ENCODE results near the gene GALNT12. TPM values are rescaled to one million over a fixed set of nuclear protein-coding genes. Genes with fewer than 3 reads are reported as not detected.

Gene GALNT12
- total RNA-seq, 1 donor: 1.3 TPM

DNA sequence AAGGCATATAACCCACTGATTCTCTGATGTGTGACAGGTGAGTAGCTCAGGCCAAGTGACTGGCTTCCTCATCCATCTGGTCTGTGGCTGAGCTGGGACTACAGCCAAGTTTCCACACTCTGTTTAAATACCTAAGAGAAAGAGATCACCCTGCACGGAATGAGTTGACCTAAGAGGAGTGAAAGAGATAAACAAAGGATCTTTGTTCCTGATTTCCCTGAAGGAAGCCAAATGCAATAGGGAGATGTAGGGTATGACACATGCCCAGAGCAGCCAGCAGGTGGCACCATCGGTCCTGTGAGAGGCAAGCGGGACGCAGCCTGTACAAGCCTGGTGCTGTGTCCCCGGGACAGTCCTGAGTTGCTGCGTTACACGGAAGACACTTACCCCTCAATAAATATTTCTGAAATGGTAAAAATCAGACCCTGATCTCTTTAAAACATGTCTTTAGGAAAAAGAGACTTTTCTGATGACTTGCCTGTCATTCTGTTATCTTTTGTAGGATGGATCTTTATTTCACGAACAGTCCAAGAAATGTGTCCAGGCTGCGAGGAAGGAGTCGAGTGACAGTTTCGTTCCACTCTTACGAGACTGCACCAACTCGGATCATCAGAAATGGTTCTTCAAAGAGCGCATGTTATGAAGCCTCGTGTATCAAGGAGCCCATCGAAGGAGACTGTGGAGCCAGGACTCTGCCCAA, 41.1 kb downstream of the GALNT12 start:
- TF ChIP-seq CTCF (IDR thresholded peaks at IDR 0.05; ENCODE audit: insufficient read depth, low read depth, low read length): peak; percentile 93
- DNase-seq (ENCODE audit: low read depth): peak; percentile 95
- H3K4me3 ChIP-seq (ENCODE audit: low read depth, low read length): peak overlapping the region; percentile 37

DNA sequence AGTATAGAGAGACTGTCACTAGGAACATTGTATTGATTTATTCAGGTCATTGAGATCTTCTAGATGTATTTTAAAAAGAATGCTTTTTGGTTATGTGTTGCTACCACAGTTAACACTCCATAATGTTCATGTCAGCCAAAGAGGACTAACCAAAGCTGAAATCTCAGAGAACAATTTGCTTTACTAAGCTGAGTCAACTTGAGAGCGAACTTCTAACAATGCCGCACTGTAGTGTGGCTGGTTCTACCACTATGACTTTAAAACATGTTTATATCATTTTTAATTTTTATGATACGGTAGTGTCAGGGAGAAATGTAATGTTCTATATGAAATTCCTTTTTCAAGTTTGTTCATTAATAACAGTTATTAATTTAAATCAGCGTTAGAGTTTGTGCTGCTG, 42.1 kb downstream of the GALNT12 start:
- TF ChIP-seq CTCF (IDR thresholded peaks at IDR 0.05; ENCODE audit: insufficient read depth, low read depth, low read length): no peak
- DNase-seq (ENCODE audit: low read depth): no peak

GRCh38 chr9:98850851-98851729, 43.6 kb downstream of the GALNT12 start:
- peak; percentile 88 for DNase-seq (ENCODE audit: low read depth)
- no peak for TF ChIP-seq CTCF (IDR thresholded peaks at IDR 0.05; ENCODE audit: insufficient read depth, low read depth, low read length)
- H3K4me3 ChIP-seq (ENCODE audit: low read depth, low read length): no peak overlapping the region

More for the DNA sequence above, 42.1 kb downstream of the GALNT12 start:
- peak overlapping the region; percentile 18 for H3K4me3 ChIP-seq (ENCODE audit: low read depth, low read length)

DNA sequence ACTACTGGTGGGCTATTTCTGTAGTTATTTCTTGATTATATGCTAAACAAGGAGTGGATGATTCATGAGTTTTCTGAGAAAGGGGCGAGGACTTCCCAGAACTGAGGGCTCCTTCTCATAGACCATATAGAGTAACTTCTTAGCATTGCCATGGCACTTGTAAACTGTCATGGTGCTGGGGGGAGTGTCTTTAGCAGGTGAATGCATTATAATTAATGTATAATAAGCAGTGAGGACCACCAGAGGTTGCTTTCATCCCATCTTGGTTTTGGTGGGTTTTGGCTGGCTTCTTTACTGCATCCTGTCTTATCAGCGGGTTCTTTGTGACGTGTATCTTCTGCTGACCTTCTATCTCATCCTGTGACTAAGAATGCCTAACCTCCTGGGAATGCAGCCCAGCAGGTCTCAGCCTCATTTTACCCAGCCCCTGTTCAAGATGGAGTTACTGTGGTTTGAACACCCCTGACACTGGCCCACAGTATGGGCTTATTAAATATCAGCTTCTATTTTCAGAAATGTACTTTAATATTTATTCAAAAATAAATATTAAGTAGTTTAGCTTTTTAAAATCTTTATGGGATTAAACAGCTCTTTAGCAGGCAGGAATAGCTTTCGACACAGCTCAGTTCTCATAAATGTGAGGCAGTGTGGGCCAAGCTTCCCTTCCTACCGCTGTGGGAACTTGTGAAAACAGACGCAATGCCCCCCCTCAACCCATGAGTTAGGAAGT, 44.4 kb downstream of the GALNT12 start:
- H3K4me3 ChIP-seq (ENCODE audit: low read depth, low read length): no peak overlapping the region
- DNase-seq (ENCODE audit: low read depth): peak; percentile 73
- TF ChIP-seq CTCF (IDR thresholded peaks at IDR 0.05; ENCODE audit: insufficient read depth, low read depth, low read length): no peak

GRCh38 chr9:98852460-98852734, 44.9 kb downstream of the GALNT12 start:
- TF ChIP-seq CTCF (IDR thresholded peaks at IDR 0.05; ENCODE audit: insufficient read depth, low read depth, low read length): no peak
- no peak overlapping the region for H3K4me3 ChIP-seq (ENCODE audit: low read depth, low read length)
- no peak for DNase-seq (ENCODE audit: low read depth)

DNA sequence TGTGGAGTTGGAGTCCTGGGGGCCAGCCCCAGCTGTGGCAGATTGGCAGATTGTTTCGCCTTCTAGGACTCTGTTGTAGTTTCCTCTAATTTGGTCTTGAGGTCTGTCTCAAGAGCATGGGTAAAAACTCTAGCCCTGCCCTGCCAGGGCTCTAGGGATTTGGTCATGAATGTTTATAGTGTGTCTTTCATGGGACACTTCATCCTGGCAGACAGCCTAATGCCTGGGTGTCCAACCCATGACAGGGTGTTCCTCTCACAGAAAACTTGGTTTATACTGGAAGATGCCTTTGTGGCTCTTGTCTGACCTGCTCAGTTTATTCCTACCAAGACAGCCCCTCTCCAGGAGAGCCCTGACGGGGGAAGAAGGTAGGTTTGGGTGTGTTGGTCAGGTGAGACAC, 45.5 kb downstream of the GALNT12 start:
- no peak overlapping the region for H3K4me3 ChIP-seq (ENCODE audit: low read depth, low read length)
- TF ChIP-seq CTCF (IDR thresholded peaks at IDR 0.05; ENCODE audit: insufficient read depth, low read depth, low read length): no peak
- no peak for DNase-seq (ENCODE audit: low read depth)
